Measurements from ENCODE around the gene WDR90.

DNA sequence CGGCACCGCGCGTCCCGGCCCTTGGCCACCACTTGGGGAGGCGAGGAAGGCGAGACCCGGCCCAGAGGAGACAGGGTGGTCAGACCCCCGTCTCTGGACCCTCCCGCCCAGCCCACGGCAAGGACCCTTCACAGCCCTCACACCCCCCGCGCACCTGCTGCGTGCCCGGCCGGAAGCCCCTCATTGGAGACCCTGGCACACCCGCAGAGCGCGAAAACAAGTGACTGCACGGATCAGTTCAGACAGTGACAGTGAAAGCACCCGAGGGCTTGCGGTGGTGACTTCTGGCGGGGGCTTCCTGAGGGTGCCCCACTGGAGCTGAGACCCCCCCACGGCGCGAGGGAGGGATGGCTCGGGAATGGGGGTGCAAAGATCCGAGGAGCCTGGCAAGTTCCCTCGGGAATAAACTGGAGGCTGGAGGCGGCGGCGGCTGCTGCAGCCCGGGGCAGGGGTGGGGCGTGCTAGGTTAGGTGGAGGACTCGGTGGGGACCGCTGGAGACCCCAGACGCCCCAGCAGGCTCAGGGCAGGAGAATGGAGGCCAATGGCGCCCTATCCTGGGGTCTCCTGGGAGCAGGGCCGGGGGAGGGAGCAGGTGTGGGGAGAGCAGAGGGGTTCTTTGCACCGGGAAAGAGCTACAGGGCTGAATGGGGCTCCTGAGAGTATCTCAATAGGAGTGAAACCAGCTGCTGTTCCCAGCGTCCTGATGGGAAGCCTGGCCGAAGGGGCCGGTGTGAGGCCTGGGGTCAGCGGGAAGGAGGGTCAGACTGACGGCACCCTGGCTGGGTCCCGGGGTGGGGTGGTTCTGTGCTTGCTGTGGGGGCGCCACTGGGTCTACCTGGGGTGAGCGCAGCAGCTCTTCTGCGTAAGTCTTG lies 57.3 kb downstream of the WDR90 start:
- TF ChIP-seq, protein P1, sequence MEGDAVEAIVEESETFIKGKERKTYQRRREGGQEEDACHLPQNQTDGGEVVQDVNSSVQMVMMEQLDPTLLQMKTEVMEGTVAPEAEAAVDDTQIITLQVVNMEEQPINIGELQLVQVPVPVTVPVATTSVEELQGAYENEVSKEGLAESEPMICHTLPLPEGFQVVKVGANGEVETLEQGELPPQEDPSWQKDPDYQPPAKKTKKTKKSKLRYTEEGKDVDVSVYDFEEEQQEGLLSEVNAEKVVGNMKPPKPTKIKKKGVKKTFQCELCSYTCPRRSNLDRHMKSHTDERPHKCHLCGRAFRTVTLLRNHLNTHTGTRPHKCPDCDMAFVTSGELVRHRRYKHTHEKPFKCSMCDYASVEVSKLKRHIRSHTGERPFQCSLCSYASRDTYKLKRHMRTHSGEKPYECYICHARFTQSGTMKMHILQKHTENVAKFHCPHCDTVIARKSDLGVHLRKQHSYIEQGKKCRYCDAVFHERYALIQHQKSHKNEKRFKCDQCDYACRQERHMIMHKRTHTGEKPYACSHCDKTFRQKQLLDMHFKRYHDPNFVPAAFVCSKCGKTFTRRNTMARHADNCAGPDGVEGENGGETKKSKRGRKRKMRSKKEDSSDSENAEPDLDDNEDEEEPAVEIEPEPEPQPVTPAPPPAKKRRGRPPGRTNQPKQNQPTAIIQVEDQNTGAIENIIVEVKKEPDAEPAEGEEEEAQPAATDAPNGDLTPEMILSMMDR (IDR thresholded peaks at IDR 0.05), result no peak
- TF ChIP-seq POLR2A (IDR thresholded peaks at IDR 0.05), result no peak
